DOHH2 (cell line): Measurements from ENCODE around the gene TAF4.

ENCODE experiments used
- H3F3A ChIP-seq: fragments of 200-600 bp; sonication (generic), shearing (Covaris generic); 2 replicates; pipeline ENCODE4 v1.6.0; 2016; ENCODE audit warnings: antibody characterized with exemption, mild to moderate bottlenecking; ENCODE audit not compliant: control insufficient read depth, insufficient read depth
- H3K27ac ChIP-seq: fragments of 200-600 bp; sonication (generic); 2 replicates; pipeline ENCODE4 v1.5.1; 2014; ENCODE audit warnings: low read depth, mild to moderate bottlenecking, low read length, moderate library complexity
- H3K27me3 ChIP-seq: fragments of 200-600 bp; sonication (generic); 2 replicates; pipeline ENCODE4 v1.6.1; 2014; ENCODE audit warnings: mild to moderate bottlenecking, low read length, mixed read lengths; ENCODE audit not compliant: control insufficient read depth
- H3K36me3 ChIP-seq: fragments of 200-600 bp; sonication (generic); 2 replicates; pipeline ENCODE4 v1.6.1; 2014; ENCODE audit warnings: mild to moderate bottlenecking, low read length, moderate library complexity, mixed read lengths; ENCODE audit not compliant: control insufficient read depth
- H3K4me1 ChIP-seq: fragments of 200-600 bp; sonication (generic); 2 replicates; pipeline ENCODE4 v1.6.1; 2014; ENCODE audit warnings: mild to moderate bottlenecking, low read length, mixed read lengths; ENCODE audit not compliant: control insufficient read depth
- H3K4me2 ChIP-seq: fragments of 200-600 bp; sonication (generic); 2 replicates; pipeline ENCODE4 v1.6.0; 2014; ENCODE audit warnings: mild to moderate bottlenecking, low read length, moderate library complexity
- H3K4me3 ChIP-seq: fragments of 200-600 bp; sonication (generic); 2 replicates; pipeline ENCODE4 v1.5.1; 2014; ENCODE audit warnings: mild to moderate bottlenecking, low read length, mixed read lengths
- H3K79me2 ChIP-seq: fragments of 200-600 bp; sonication (generic); 2 replicates; pipeline ENCODE4 v1.6.1; 2014; ENCODE audit warnings: mild to moderate bottlenecking, low read length, mixed read lengths; ENCODE audit not compliant: control insufficient read depth
- H3K9me2 ChIP-seq: fragments of 200-600 bp; sonication (generic); replicated peaks from 2 replicates; pipeline ENCODE4 v1.6.1; 2014; ENCODE audit warnings: mild to moderate bottlenecking, low read length, mixed read lengths; ENCODE audit not compliant: control insufficient read depth
- H3K9me3 ChIP-seq: fragments of 200-600 bp; sonication (generic); 2 replicates; pipeline ENCODE4 v1.6.1; 2014; ENCODE audit warnings: antibody characterized with exemption, low read length, mixed read lengths; ENCODE audit not compliant: control insufficient read depth, insufficient read depth
- H4K20me1 ChIP-seq: fragments of 200-600 bp; sonication (generic); 2 replicates; pipeline ENCODE4 v1.6.0; 2014; ENCODE audit warnings: low read depth, mild to moderate bottlenecking, antibody characterized with exemption, low read length, moderate library complexity; ENCODE audit not compliant: control insufficient read depth, insufficient read depth
- EZH2phosphoT487 ChIP-seq: fragments of 200-600 bp; sonication (generic); IDR thresholded peaks from 2 replicates; pipeline ENCODE4 v1.6.1; 2017; ENCODE audit warnings: borderline replicate concordance, mild to moderate bottlenecking, antibody characterized with exemption, low read length, moderate library complexity, mixed read lengths
- TF ChIP-seq, protein P1 (sequence below): fragments of 200-600 bp; sonication (generic); IDR thresholded peaks from one replicate; pipeline ENCODE4 v1.5.1; 2014; ENCODE audit warnings: antibody characterized with exemption, mild to moderate bottlenecking, low read depth, low read length; ENCODE audit not compliant: poor library complexity, severe bottlenecking

Gene TAF4

DNA sequence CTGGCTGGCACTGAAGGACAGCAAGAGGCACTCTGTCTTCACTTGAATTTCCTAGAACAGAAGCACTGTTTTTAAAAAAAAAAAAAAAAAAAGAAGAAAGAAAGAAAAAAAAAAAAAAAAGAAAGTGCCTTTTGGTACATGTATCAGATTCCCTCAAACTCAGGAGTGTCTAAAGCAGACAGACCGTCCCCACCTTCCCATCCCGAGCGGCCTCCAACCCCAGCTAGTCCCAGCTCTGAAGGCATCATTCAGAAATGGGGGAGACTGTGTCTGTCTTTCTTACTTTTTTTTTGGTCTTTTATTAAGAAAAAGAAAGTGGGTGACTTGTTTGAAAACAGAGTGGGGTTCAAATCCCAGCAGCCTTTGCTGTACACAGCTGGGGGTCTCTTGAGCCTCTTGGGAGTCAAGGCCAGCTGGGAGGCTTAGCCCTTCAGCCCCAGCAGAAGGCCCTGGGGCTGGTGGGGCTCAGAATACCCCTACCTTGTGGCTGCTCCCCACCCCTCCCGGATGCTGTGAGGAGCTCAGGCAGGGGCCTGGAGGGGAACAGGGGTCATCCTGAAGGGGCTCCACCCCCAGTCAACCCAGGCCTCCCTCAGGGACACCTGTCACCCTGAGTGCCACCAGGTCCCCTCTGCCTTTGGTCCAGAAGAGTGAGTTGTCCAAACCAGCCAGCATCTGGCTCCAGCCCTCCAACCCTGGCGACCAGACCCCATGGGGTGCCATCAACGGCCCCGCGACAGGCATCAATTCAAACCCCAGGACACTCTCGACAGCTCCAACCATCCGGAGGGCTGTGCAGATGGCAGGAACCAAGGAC, 128.3 kb downstream of the TAF4 start:
- Histone ChIP-seq H3K9me3 (no peaks in the 10 kb centered on the region), H3K9me2 (no peaks in the 10 kb centered on the region), H3K79me2 (no peaks in the 10 kb centered on the region), H3K4me2 (no peak overlapping the region), H4K20me1 (no peaks in the 10 kb centered on the region), H3K4me1 (no peaks in the 10 kb centered on the region), H3K27me3 (no peaks in the 10 kb centered on the region), H3F3A (no peaks in the 10 kb centered on the region), H3K36me3 (no peaks in the 10 kb centered on the region), H3K4me3 (no peak overlapping the region), H3K27ac (no peak overlapping the region)
- TF ChIP-seq, protein P1, sequence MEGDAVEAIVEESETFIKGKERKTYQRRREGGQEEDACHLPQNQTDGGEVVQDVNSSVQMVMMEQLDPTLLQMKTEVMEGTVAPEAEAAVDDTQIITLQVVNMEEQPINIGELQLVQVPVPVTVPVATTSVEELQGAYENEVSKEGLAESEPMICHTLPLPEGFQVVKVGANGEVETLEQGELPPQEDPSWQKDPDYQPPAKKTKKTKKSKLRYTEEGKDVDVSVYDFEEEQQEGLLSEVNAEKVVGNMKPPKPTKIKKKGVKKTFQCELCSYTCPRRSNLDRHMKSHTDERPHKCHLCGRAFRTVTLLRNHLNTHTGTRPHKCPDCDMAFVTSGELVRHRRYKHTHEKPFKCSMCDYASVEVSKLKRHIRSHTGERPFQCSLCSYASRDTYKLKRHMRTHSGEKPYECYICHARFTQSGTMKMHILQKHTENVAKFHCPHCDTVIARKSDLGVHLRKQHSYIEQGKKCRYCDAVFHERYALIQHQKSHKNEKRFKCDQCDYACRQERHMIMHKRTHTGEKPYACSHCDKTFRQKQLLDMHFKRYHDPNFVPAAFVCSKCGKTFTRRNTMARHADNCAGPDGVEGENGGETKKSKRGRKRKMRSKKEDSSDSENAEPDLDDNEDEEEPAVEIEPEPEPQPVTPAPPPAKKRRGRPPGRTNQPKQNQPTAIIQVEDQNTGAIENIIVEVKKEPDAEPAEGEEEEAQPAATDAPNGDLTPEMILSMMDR, result no peak
- no peak for TF ChIP-seq EZH2phosphoT487

DNA sequence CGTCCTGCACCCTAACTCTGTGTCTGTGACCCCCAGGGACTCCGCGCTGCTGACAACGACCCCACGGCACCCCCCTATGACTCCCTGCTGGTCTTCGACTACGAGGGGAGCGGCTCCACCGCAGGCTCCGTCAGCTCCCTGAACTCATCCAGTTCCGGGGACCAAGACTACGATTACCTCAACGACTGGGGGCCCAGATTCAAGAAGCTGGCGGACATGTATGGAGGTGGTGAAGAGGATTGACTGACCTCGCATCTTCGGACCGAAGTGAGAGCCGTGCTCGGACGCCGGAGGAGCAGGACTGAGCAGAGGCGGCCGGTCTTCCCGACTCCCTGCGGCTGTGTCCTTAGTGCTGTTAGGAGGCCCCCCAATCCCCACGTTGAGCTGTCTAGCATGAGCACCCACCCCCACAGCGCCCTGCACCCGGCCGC, 129.0 kb downstream of the TAF4 start:
- Histone ChIP-seq H3K79me2 (no peaks in the 10 kb centered on the region), H3K4me1 (no peaks in the 10 kb centered on the region), H3K4me2 (no peak overlapping the region), H3K36me3 (no peaks in the 10 kb centered on the region), H3K9me3 (no peaks in the 10 kb centered on the region), H3F3A (no peaks in the 10 kb centered on the region), H3K9me2 (no peaks in the 10 kb centered on the region), H3K27me3 (no peaks in the 10 kb centered on the region), H3K4me3 (no peak overlapping the region), H4K20me1 (no peaks in the 10 kb centered on the region), H3K27ac (no peak overlapping the region)
- TF ChIP-seq, protein P1, result no peak
- TF ChIP-seq EZH2phosphoT487, result no peak

DNA sequence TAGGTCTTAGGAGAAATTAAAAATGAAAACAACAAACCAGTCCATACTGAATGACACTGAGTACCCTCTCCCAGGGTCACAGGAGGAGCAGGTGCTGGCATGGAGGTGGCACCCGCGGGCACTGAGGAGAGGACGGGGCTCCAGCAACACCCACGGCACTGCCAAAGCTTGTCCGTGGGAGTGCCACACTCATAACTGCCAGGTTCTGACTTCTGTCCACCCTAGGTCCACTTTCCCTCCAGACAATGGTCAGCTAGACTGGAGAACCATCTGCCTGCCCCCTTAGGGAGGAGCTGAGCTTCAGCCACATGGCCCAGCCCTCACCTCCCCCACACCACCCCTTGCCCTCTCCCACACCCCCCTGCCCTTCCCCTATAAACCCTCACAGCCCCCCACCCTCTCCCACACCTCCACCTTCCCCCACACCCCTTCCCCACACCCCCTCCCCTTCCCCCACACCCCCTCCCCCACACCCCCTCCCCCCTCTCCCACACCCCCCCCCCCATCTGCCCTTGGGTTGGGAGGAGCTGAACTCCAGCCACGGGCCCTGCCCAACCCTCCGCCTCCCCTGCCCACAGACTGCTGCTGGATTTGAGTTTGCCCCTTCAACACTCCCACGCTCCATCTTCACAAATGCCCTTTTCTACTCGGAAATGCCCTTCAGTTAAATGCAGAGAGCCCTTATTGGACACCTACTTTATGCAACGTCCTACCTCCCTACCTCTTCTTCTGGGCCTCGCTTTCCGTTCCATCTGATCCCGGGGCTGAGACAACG, 129.6 kb downstream of the TAF4 start:
- Histone ChIP-seq H4K20me1 (no peaks in the 10 kb centered on the region), H3F3A (no peaks in the 10 kb centered on the region), H3K4me2 (no peak overlapping the region), H3K9me2 (no peaks in the 10 kb centered on the region), H3K27ac (no peak overlapping the region), H3K9me3 (no peaks in the 10 kb centered on the region), H3K27me3 (no peaks in the 10 kb centered on the region), H3K4me1 (no peaks in the 10 kb centered on the region), H3K36me3 (no peaks in the 10 kb centered on the region), H3K79me2 (no peaks in the 10 kb centered on the region), H3K4me3 (no peak overlapping the region)
- TF ChIP-seq, protein P1, result no peak
- no peak for TF ChIP-seq EZH2phosphoT487
